Parathyroid adenoma (tissue), 2 donors: ENCODE measurements around the gene SYT13.

Source experiments
- H2AFZ ChIP-seq: fragments of 300-600 bp; sonication (generic); one replicate; pipeline ENCODE4 v1.7.0; 2017; ENCODE audit warnings: antibody characterized with exemption, mild to moderate bottlenecking
- H3K27ac ChIP-seq: fragments of 300-600 bp; sonication (generic); one replicate; pipeline ENCODE4 v1.7.0; 2017
- H3K27me3 ChIP-seq: fragments of 300-600 bp; sonication (generic); one replicate; pipeline ENCODE4 v1.7.0; 2017; ENCODE audit warnings: low read length; ENCODE audit not compliant: control insufficient read depth, insufficient read depth
- H3K36me3 ChIP-seq: fragments of 300-600 bp; sonication (generic); one replicate; pipeline ENCODE4 v1.7.0; 2017; ENCODE audit warnings: low read length; ENCODE audit not compliant: control insufficient read depth, insufficient read depth
- H3K4me1 ChIP-seq: fragments of 300-600 bp; sonication (generic); one replicate; pipeline ENCODE4 v1.7.0; 2017; ENCODE audit warnings: control low read depth
- H3K4me2 ChIP-seq: fragments of 300-600 bp; sonication (generic); one replicate; pipeline ENCODE4 v1.7.0; 2017; ENCODE audit warnings: low read length
- H3K4me3 ChIP-seq: fragments of 300-600 bp; sonication (generic); one replicate; pipeline ENCODE4 v1.7.0; 2017; ENCODE audit warnings: low read depth, low read length
- H3K79me2 ChIP-seq: fragments of 300-600 bp; sonication (generic); one replicate; pipeline ENCODE4 v1.7.0; 2017; ENCODE audit warnings: control low read depth
- H3K9ac ChIP-seq: fragments of 300-600 bp; sonication (generic); one replicate; pipeline ENCODE4 v1.7.0; 2017; ENCODE audit warnings: mild to moderate bottlenecking
- H3K9me3 ChIP-seq: fragments of 300-600 bp; sonication (generic); one replicate; pipeline ENCODE4 v1.7.0; 2017; ENCODE audit warnings: low read length; ENCODE audit not compliant: control insufficient read depth
- CTCF ChIP-seq: fragments of 300-600 bp; sonication (generic); IDR thresholded peaks from one replicate; pipeline ENCODE4 v1.7.0; 2017; ENCODE audit warnings: antibody characterized with exemption, mild to moderate bottlenecking
- donor health status: primary hyperparathyroidism.

Gene SYT13

DNA sequence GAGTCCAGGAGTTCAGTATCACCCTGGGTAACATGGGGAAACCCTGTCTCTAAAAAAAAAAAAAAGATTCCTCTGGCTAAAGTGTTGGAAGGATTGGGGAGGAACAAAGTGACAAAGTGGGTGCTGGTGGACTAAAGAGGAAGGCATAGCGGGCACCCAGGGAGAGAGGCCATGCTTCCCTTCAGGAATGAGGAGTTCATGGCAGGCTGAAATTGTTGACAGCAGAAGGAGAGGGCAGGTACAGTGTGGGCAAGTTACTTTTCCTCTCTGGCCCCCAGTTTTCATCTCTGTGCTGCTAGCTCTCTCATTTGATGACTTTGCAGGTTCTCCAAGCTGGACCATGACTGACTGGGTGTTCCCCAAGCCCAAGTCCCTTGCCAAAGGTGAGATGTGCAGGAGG lies 4.4 kb upstream of the SYT13 start:
- Histone ChIP-seq H3K9ac (no peak overlapping the region), H3K79me2 (no peaks in the 10 kb centered on the region), H2AFZ (no peak overlapping the region), H3K4me1 (no peaks in the 10 kb centered on the region), H3K27me3 (no peaks in the 10 kb centered on the region), H3K4me2 (no peak overlapping the region), H3K36me3 (no peaks in the 10 kb centered on the region), H3K9me3 (no peaks in the 10 kb centered on the region), H3K4me3 (no peak overlapping the region), H3K27ac (no peak overlapping the region)
- TF ChIP-seq CTCF: no peak

GRCh38 chr11:45289369-45289768 lies 3.2 kb upstream of the SYT13 start:
- H3K4me2 ChIP-seq: no peak overlapping the region
- no peaks in the 10 kb centered on the region for H3K4me1 ChIP-seq
- no peak overlapping the region for H3K4me3 ChIP-seq
- TF ChIP-seq CTCF: no peak
- no peak overlapping the region for H3K9ac ChIP-seq
- no peaks in the 10 kb centered on the region for H3K36me3 ChIP-seq
- H3K27ac ChIP-seq: no peak overlapping the region
- H3K27me3 ChIP-seq: no peaks in the 10 kb centered on the region
- no peaks in the 10 kb centered on the region for H3K79me2 ChIP-seq
- H3K9me3 ChIP-seq: no peaks in the 10 kb centered on the region
- no peak overlapping the region for H2AFZ ChIP-seq

DNA sequence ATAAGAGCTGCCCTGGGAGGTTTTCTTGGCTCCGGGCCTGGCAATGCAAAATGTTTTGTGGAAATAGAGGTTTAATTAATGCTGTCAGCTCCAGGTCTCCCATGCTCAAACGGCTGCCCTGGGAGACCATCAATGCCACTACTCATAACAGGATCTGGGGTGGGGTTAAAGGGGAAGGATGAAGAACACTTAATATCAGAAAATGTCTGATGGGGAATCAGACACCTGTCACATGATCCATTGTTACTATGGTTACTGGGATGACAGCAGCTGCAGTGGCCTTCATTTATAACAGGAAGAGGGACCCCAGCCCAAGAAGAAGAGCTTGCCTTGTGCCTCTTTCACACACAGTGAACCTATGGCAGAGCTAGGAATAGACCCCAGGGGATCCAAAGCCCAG lies 2.2 kb upstream of the SYT13 start:
- Histone ChIP-seq H3K27ac (no peak overlapping the region), H3K36me3 (no peaks in the 10 kb centered on the region), H3K9me3 (no peaks in the 10 kb centered on the region), H2AFZ (no peak overlapping the region), H3K4me2 (no peak overlapping the region), H3K79me2 (no peaks in the 10 kb centered on the region), H3K9ac (no peak overlapping the region), H3K27me3 (no peaks in the 10 kb centered on the region), H3K4me3 (no peak overlapping the region), H3K4me1 (no peaks in the 10 kb centered on the region)
- no peak for TF ChIP-seq CTCF

DNA sequence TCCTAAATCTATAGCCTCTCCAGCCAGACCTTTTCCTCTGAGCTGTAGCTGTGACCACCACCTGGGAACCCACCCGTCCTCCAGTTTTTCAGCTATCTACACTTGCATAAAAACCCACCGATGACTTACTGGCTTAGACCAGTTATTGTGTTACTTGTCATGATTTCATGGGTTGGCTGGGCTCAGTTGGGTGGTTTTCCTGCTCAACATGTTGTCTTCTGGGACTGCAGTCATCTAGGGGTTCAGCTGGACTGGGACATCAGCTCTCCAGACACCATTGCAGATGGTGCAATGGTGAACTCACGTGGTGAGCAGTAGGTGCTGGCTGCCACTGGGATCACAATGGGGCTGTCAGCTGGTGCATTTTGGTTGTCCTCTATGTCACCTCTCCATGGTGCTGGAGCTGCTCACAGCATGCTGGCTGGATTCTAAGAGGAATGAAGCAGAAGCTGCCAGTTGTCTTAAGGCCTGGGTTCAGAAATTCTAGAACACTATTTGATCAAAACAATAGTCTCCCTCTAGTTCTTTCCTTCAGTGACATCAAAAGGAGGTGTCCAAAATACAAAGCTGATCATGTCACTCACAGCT lies 1.3 kb upstream of the SYT13 start:
- no peaks in the 10 kb centered on the region for H3K27me3 ChIP-seq

More for the DNA sequence above, 1.3 kb upstream of the SYT13 start:
- H3K36me3 ChIP-seq: no peaks in the 10 kb centered on the region
- TF ChIP-seq CTCF: no peak
- no peaks in the 10 kb centered on the region for H3K79me2 ChIP-seq
- H3K9ac ChIP-seq: no peak overlapping the region
- no peak overlapping the region for H3K4me3 ChIP-seq
- no peak overlapping the region for H2AFZ ChIP-seq
- no peak overlapping the region for H3K4me2 ChIP-seq
- no peak overlapping the region for H3K27ac ChIP-seq
- H3K9me3 ChIP-seq: no peaks in the 10 kb centered on the region
- no peaks in the 10 kb centered on the region for H3K4me1 ChIP-seq
